HepG2 (cell line): Measurements from ENCODE around the gene MIDN. TPM values are rescaled to one million over a fixed set of nuclear protein-coding genes. Genes with fewer than 3 reads are reported as not detected.

Source experiments
- FOXP4 ChIP-seq: sonication (generic); formaldehyde crosslinking; IDR thresholded peaks from 2 replicates; pipeline ENCODE4 v1.4.0; 2020; ENCODE audit warnings: missing genetic modification reagents
- GLI4 ChIP-seq: sonication (generic); formaldehyde crosslinking; IDR thresholded peaks from 2 replicates; pipeline ENCODE4 v1.5.1; 2020; ENCODE audit warnings: missing genetic modification reagents, mild to moderate bottlenecking, moderate library complexity, borderline replicate concordance
- HDAC1 ChIP-seq: sonication (generic); formaldehyde crosslinking; IDR thresholded peaks from 2 replicates; pipeline ENCODE4 v1.5.1; 2020; ENCODE audit warnings: mild to moderate bottlenecking, missing genetic modification reagents
- HNF1B ChIP-seq: sonication (generic); formaldehyde crosslinking; IDR thresholded peaks from 2 replicates; pipeline ENCODE4 v1.5.1; 2020; ENCODE audit warnings: mild to moderate bottlenecking, moderate library complexity, missing genetic modification reagents
- HNRNPK ChIP-seq: fragments of 200-400 bp; formaldehyde crosslinking; IDR thresholded peaks from 2 replicates; pipeline ENCODE4 v1.6.1; 2018; ENCODE audit warnings: low read length, low read depth, moderate library complexity, mild to moderate bottlenecking; ENCODE audit not compliant: poor library complexity, severe bottlenecking
- KDM5B ChIP-seq: sonication (generic); formaldehyde crosslinking; IDR thresholded peaks from 2 replicates; pipeline ENCODE4 v1.4.0; 2020; ENCODE audit warnings: missing genetic modification reagents, mild to moderate bottlenecking, borderline replicate concordance
- MYC ChIP-seq: sonication (generic); formaldehyde crosslinking; IDR thresholded peaks from 2 replicates; pipeline ENCODE4 v1.9.0; 2021; ENCODE audit warnings: missing genetic modification reagents, borderline replicate concordance
- STAG1 ChIP-seq: sonication (generic); formaldehyde crosslinking; IDR thresholded peaks from 2 replicates; pipeline ENCODE4 v1.4.0; 2020; ENCODE audit warnings: missing genetic modification reagents
- TAF1 ChIP-seq: sonication (generic); formaldehyde crosslinking; IDR thresholded peaks from 2 replicates; pipeline ENCODE4 v1.4.0; 2020; ENCODE audit warnings: missing genetic modification reagents
- ZBTB7B ChIP-seq: sonication (generic); formaldehyde crosslinking; IDR thresholded peaks from 2 replicates; pipeline ENCODE4 v1.4.0; 2020; ENCODE audit warnings: missing genetic modification reagents
- ZNF121 ChIP-seq: sonication (generic); formaldehyde crosslinking; IDR thresholded peaks from 2 replicates; pipeline ENCODE4 v1.5.0; 2020; ENCODE audit warnings: mild to moderate bottlenecking, missing genetic modification reagents
- ZNF160 ChIP-seq: sonication (generic); formaldehyde crosslinking; IDR thresholded peaks from 2 replicates; pipeline ENCODE4 v1.8.0; 2022; ENCODE audit warnings: mild to moderate bottlenecking, inconsistent platforms, missing genetic modification reagents
- ZNF354B ChIP-seq: sonication (generic); formaldehyde crosslinking; IDR thresholded peaks from 2 replicates; pipeline ENCODE4 v1.8.0; 2022; ENCODE audit warnings: mild to moderate bottlenecking, missing genetic modification reagents
- ZNF383 ChIP-seq: sonication (generic); formaldehyde crosslinking; IDR thresholded peaks from 2 replicates; pipeline ENCODE4 v1.4.0; 2020; ENCODE audit warnings: missing genetic modification reagents, mild to moderate bottlenecking, borderline replicate concordance
- ZNF775 ChIP-seq: sonication (generic); formaldehyde crosslinking; IDR thresholded peaks from 2 replicates; pipeline ENCODE4 v1.4.0; 2020; ENCODE audit warnings: missing genetic modification reagents, mild to moderate bottlenecking, moderate library complexity, borderline replicate concordance
- polyA plus RNA-seq, 8 experiments: library from polyadenylated mRNA; depleted of rRNA in 3 of 8; stranded (reverse) in 7 of 8; unstranded in 1 of 8; fragments of >200 nt; fragmentation: Illumina TruSeq in 4 of 8; extraction: Trizol in 4 of 8; gene quantifications; 2 replicates each; pipeline versions ENCODE4 v1.2.1 to v1.2.3, GENCODE V29; 2011 to 2016; ENCODE audit warnings: low read depth in 4 of 8, missing spikeins in 1 of 8, mixed read lengths in 1 of 8; ENCODE audit not compliant: insufficient read depth in 1 of 8
- total RNA-seq, 5 experiments: library from RNA; depleted of rRNA; stranded (reverse); fragments of >200 nt; fragmentation: Illumina TruSeq; extraction: Trizol; gene quantifications; 2 replicates each; pipeline ENCODE4 v1.2.3, GENCODE V29; 2016; ENCODE audit warnings: low read depth in 1 of 5
- TF ChIP-seq, protein P1 (sequence below): sonication (generic); formaldehyde crosslinking; IDR thresholded peaks from 2 replicates; pipeline ENCODE4 v1.5.1; 2020; ENCODE audit warnings: missing genetic modification reagents, mild to moderate bottlenecking, borderline replicate concordance

MIDN gene
- total and polyA plus RNA-seq, 2 of the 13 experiments (the other 11 are each of a cell fraction or from before 2014, with no cell fraction given): 8.4 to 18.0 TPM

DNA sequence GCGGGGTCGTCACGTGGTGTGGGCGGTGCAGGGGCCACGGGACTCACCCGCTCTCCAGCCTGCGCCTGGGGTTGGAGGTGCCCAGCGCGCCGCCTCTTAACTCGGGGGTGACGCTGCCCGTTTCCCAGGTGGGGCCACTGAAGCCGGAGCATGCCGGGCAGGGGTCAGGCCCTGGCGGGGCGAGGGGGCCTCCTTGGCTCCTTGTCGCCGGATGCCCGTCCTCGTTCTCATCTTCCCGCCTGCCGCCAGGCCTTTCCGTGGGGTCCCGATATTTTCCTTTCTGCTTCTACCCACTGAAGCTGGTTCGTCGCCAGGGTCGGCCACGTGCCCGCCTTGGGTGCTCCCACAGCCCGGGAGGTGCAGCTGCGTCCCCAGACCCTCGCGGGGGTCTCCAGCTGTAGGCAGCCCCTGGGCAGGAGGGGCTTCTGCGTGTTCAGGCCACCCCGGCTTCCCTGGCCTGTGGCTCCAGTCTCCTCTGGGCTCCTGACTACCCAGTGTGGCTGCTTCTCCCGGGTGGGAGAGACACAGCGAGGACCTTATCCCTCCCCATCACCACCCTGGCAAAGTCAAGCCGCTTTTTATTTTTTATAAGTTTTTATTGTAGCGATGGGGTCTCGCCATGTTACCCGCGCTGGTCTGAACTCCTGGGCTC, 27.7 kb downstream of the MIDN start (continued):
- TF ChIP-seq, protein P1, sequence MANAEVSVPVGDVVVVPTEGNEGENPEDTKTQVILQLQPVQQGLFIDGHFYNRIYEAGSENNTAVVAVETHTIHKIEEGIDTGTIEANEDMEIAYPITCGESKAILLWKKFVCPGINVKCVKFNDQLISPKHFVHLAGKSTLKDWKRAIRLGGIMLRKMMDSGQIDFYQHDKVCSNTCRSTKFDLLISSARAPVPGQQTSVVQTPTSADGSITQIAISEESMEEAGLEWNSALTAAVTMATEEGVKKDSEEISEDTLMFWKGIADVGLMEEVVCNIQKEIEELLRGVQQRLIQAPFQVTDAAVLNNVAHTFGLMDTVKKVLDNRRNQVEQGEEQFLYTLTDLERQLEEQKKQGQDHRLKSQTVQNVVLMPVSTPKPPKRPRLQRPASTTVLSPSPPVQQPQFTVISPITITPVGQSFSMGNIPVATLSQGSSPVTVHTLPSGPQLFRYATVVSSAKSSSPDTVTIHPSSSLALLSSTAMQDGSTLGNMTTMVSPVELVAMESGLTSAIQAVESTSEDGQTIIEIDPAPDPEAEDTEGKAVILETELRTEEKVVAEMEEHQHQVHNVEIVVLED (CRISPR knock-in tag): peak; percentile 52
- no peak for TF ChIP-seq ZNF354B
- no peak for TF ChIP-seq ZNF775 (CRISPR knock-in tag)
- TF ChIP-seq TAF1 (CRISPR knock-in tag): peak; percentile 40; the same call in 1 of the 2 replicates
- no peak for TF ChIP-seq ZNF121 (CRISPR knock-in tag)
- no peak; the same call in 1 of the 2 replicates for TF ChIP-seq MYC (CRISPR knock-in tag)
- TF ChIP-seq FOXP4 (CRISPR knock-in tag): 0 out of 2 replicates have a peak, but pooled peaks have one; percentile 26
- TF ChIP-seq STAG1: no peak
- TF ChIP-seq HNRNPK: peak; percentile 89
- peak; percentile 68; the same call in 1 of the 2 replicates for TF ChIP-seq HNF1B (CRISPR knock-in tag)
- no peak for TF ChIP-seq ZBTB7B
- peak; percentile 6; the same call in 1 of the 2 replicates for TF ChIP-seq KDM5B (CRISPR knock-in tag)
- 0 out of 2 replicates have a peak, but pooled peaks have one; percentile 0 for TF ChIP-seq ZNF160 (CRISPR knock-in tag)
- TF ChIP-seq HDAC1 (CRISPR knock-in tag): peak; percentile 81
- TF ChIP-seq GLI4: no peak
- no peak for TF ChIP-seq ZNF383 (CRISPR knock-in tag)
